Psoas muscle (tissue), 8 donors: ENCODE data around the gene ZFP69B. TPM values are rescaled to one million over a fixed set of nuclear protein-coding genes. Genes with fewer than 3 reads are reported as not detected.

Experiments used
- ATAC-seq, 4 donors: fragments of 200-7000 bp; cut with Tn5 transposase; one replicate each; pipeline ENCODE4 v1.9.1; 2020; ENCODE audit warnings: moderate library complexity in 3 of 4, mild to moderate bottlenecking in 2 of 4
- DNase-seq, 2 donors: peaks; one replicate each; pipeline ENCODE4 v3.0.0-alpha.2; 2020
- H3K27ac ChIP-seq: fragments of 200-600 bp; one replicate; pipeline ENCODE4 v1.8.0; 2022
- H3K27me3 ChIP-seq, 3 donors: fragments of 200-600 bp in 1 of 3; one replicate each; pipeline versions ENCODE4 v1.6.1 to v1.8.0; 2013 to 2022; ENCODE audit warnings: low read length in 2 of 3, mild to moderate bottlenecking in 2 of 3, moderate library complexity in 1 of 3; ENCODE audit not compliant: insufficient read depth in 3 of 3
- H3K36me3 ChIP-seq, 2 donors: fragments of 200-600 bp in 1 of 2; one replicate each; pipeline versions ENCODE4 v1.6.1 to v1.8.0; 2013 to 2022; ENCODE audit warnings: low read depth in 1 of 2, mild to moderate bottlenecking in 1 of 2, moderate library complexity in 1 of 2; ENCODE audit not compliant: insufficient read depth in 1 of 2
- H3K4me1 ChIP-seq: fragments of 200-600 bp; one replicate; pipeline ENCODE4 v1.8.0; 2022
- H3K4me3 ChIP-seq: fragments of 200-600 bp; one replicate; pipeline ENCODE4 v1.8.0; 2022; ENCODE audit warnings: mild to moderate bottlenecking
- H3K9me3 ChIP-seq: fragments of 200-600 bp; one replicate; pipeline ENCODE4 v1.8.0; 2022
- CTCF ChIP-seq: fragments of 200-600 bp; IDR thresholded peaks from one replicate; pipeline ENCODE4 v1.8.0; 2022; ENCODE audit warnings: antibody characterized with exemption
- WGBS, 3 donors: extraction: QIAGEN DNeasy Blood & Tissue Kit; methylation state at CpG; one replicate each; pipeline versions ENCODE4 v1.1.6 to v1.1.7; 2013; 5-methylcytosine and 5-hydroxymethylcytosine counted together
- intact Hi-C, 2 donors: fragments of 100-400 bp; cut with DNase I; formaldehyde crosslinking; loops; one replicate each; pipeline versions ENCODE4 v1.11.0 to v1.14.2; 2022
- long read RNA-seq, 2 donors: library from polyadenylated mRNA; unstranded; transcript quantifications; one replicate each; pipeline ENCODE4 v2.0.0, GENCODE V29; 2021
- polyA plus RNA-seq, 3 donors: library from polyadenylated mRNA; stranded (reverse); fragments of 200-250 nt; gene quantifications; one replicate each; pipeline ENCODE4 v1.2.3, GENCODE V29; 2013
- total RNA-seq, 4 donors: library from RNA; stranded (reverse); fragmentation: NEBNext Ultra II Directional in 2 of 4; extraction: Animal tissue kit (Norgen Biotek cat#: 25700) in 2 of 4; gene quantifications; one replicate each; pipeline versions ENCODE4 v1.2.1 to v1.2.4, GENCODE V29; 2021 to 2023
- donor health status: healthy with polysubstance abuse.
- donor health status: DM: no; HTN: no; CAD: no; lungs with moderate emphysema.
- donor health status: Bipolar disorder and iron deficiency.
- donor health status: healthy.
- donor health status: DM: yes; HTN: yes; CAD: no.
- donor health status: DM: no; HTN: no; CAD: no.
- donor health status: DM: no; HTN: no; CAD: no.
- donor health status: DM: yes; HTN: yes; CAD: no.

Gene ZFP69B
- total RNA-seq (under 1 TPM; 0.32 to 0.86 (median 0.49) TPM), polyA plus RNA-seq (1 to 10 TPM in 2 of 3 donors, under 1 TPM in 1; 0.25 to 1.4 (median 1.1) TPM)
- long read RNA-seq, donor 1 = 0 reads
- long read RNA-seq, donor 2 = 0 reads

DNA sequence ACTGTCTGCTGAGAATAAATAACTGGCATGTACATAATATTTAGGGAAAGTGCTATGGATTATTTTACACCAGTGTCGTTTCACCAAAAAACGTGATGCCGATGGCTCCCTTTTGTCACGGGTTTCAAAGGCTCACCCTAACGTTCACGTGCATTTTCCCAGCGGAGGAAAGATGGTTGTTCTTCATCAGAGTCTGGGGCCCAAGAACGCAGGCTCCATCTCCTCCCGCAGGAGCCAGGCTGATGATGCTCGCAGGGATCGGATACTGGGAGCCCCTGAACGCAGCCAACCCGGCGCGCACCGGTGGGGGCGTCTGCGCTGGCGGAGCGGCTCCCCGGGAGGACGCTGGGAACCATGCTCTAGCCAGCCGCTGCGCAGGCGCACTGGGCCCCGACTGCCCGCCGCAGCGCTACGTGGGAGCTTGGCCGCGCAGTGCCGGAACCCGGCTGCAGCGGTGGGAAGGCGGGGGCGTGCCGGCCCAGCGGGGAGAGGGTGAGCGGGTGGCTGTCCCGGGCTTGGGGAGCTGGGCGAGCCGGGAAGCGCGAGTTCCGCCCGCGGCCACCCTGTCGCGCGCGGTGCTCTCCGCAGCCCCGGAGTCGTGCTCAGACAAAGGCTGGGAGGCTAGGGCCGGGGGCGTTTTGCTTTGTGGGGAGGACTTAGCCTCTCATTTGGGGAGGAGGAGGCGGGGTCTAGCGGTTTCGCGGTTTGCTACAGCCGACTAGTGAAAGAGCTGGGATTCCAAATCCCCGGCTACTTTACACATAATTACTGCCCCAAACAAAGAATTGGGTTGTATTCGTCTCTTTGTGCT, at the start of gene ZFP69B:
Gene ZFP69B, plus strand, starts transcription at position 793 of the 811 bp plus-strand sequence. CDS start 486 bp downstream, outside the sequence.
- Histone ChIP-seq H3K4me3 (peak within 1 kb of the TSS; percentile 81), H3K27ac (peak within 1 kb of the TSS; percentile 62), H3K9me3 (peaks cover 6% of the 10 kb centered on the region), H3K4me1 (no peaks in the 10 kb centered on the region), H3K36me3 (no peaks in the 10 kb centered on the region), H3K27me3 (no peaks in the 10 kb centered on the region)
- ATAC-seq (peak; percentile 98 to 100 (median 100)), DNase-seq (peak; percentile 94)
- intact Hi-C loops = no loop called here
- 0 to 1% (median 1%) methylated on average over 51 to 64 of the region's 64 CpGs for WGBS, 3 donors
- TF ChIP-seq CTCF = no peak

DNA sequence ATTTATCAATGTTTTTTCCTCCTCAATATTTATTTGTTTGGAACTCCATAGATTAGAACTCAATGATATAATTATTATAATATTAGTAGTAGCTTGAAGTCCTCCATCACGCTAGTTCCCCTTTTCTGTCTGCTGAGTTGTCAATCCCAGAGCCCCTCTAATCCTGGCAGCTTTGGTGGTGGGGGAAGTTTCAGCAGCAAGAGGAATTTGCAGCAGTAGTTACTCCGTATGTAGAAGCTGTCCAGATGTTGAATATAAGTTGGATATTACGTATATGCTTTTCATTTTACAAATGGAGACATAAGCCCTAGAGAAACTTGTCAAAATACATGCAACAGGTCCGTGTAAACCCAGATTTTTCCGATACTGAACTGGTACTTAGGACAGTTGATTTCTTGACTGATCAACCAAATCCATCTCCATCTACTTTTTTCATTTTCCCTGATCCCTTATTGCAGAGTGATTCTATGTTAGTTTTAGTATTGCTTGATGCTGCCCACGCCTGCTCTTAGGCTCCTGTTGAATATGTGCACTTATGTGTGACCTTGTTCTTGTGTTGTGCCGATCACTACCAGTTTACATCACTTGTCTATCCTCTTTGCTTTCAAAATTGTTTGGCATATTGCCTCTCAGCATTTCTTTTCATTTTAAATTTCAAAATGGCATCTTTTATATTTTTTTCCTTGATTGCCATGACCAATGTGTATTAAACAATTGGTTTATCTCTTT, 48.6 kb upstream of the ZFP69B start:
- H3K36me3 ChIP-seq = no peaks in the 10 kb centered on the region
- no peak for DNase-seq
- intact Hi-C loops = loop anchor here (5.0 kb wide), 2 partner anchors 64 to 254 kb away; no protein-coding TSS in a partner anchor

DNA sequence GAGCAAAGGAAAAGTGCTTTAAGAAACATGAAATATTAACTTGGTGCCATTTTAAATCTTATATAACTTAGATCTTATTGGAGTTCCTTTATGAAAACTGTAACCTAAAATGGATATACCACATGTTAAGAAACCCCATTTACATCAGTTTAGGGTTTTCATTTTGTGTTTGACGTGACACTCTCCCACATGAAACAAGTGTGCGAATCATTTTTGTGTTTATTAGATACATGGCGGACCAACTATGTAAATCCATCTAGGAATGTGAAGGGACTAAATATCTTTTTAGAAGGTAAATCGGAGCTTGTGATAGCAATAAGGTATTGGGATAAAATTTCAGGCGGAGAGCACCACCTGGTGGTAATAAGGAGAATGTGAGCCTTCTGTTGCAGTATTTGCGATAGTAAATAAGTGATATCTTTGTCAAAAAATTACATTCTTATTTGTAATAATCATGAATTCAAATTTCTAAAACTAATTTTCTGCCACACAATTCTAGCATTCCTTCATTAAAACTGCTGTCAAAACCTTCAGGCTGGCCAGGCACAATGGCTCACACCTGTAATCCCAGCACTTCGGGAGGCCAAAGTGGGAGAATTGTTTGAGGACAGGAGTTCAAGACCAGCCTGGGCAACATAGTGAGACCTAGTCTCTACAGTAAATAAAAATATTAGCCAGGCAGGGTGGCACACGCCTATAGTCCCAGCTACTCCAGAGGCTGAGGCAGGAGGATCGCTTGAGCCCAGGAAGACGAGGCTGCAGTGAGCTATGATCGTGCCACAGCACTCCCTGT, 45.4 kb upstream of the ZFP69B start:
- peaks cover 0 to 20% of the 10 kb centered on the region in 2 donors for H3K36me3 ChIP-seq
- 48 to 53% (median 49%) methylated on average over 11 of the region's 11 CpGs for WGBS, 3 donors
- no peak for DNase-seq
- intact Hi-C loops = loop anchor here (2.0 to 5.0 kb wide), 3 partner anchors 68 to 260 kb away; no protein-coding TSS in a partner anchor
- H3K4me3 ChIP-seq = peak overlapping the region; percentile 13
- no peak overlapping the region for H3K27ac ChIP-seq
- ATAC-seq = peak in 2 of 4 donors; percentile 67 to 77
- H3K4me1 ChIP-seq = no peaks in the 10 kb centered on the region
- H3K27me3 ChIP-seq = no peaks in the 10 kb centered on the region
- no peaks in the 10 kb centered on the region for H3K9me3 ChIP-seq
- TF ChIP-seq CTCF = peak; percentile 88

More for the DNA sequence above, 48.6 kb upstream of the ZFP69B start:
- no peaks in the 10 kb centered on the region for H3K9me3 ChIP-seq
- no peak for TF ChIP-seq CTCF
- no peak overlapping the region for H3K4me3 ChIP-seq
- ATAC-seq = no peak
- no peak overlapping the region for H3K27ac ChIP-seq
- H3K4me1 ChIP-seq = no peaks in the 10 kb centered on the region
- 81 to 83% (median 82%) methylated on average over 7 of the region's 7 CpGs for WGBS, 3 donors
- H3K27me3 ChIP-seq = no peaks in the 10 kb centered on the region

DNA sequence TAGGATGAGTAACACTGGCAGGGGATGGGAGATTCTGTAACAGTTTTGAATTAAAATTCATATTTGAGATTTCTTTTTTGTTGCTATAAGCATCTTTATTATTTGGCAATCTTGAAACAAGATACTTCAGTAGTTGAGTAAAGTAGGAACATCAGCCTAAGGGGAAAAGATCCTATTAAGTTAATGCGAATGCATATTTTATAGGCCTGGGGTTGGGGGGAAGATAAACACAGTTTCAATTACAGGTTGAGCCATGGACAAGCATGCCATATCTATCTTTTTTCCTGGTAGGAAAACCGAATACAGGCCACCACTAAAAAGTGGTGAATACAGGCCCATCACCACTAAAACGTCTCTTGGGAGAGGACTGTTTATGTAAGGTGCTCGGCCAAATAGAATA, 44.5 kb upstream of the ZFP69B start:
- H3K36me3 ChIP-seq = peaks cover 0 to 23% of the 10 kb centered on the region in 2 donors
- 74 to 77% (median 76%) methylated on average over 4 of the region's 4 CpGs for WGBS, 3 donors
- ATAC-seq (no peak), DNase-seq (no peak)
- TF ChIP-seq CTCF = no peak
- H3K4me1 ChIP-seq = no peaks in the 10 kb centered on the region
- no peaks in the 10 kb centered on the region for H3K9me3 ChIP-seq
- H3K4me3 ChIP-seq = no peak overlapping the region
- intact Hi-C loops = loop anchor here (2.0 to 5.0 kb wide), 2 partner anchors 69 to 261 kb away; no protein-coding TSS in a partner anchor
- no peak overlapping the region for H3K27ac ChIP-seq
- H3K27me3 ChIP-seq = no peaks in the 10 kb centered on the region
